D721Med (cell line): Measurements from ENCODE around the gene OTP.

Source experiments
- DNase-seq: peaks from one replicate; pipeline ENCODE4 v3.0.0; 2011; ENCODE audit warnings: low spot score; ENCODE audit not compliant: insufficient read length
- FAIRE-seq: peaks from 2 replicates; lab custom pipeline; 2011; peaks lifted over from hg19 to GRCh38; lab: Jason Lieb, UNC
- CTCF ChIP-seq: IDR thresholded peaks from 2 replicates; pipeline ENCODE4 v1.5.1; 2012; ENCODE audit warnings: mild to moderate bottlenecking, control low read depth; ENCODE audit not compliant: insufficient read depth; ENCODE audit errors: missing control alignments

OTP gene

DNA sequence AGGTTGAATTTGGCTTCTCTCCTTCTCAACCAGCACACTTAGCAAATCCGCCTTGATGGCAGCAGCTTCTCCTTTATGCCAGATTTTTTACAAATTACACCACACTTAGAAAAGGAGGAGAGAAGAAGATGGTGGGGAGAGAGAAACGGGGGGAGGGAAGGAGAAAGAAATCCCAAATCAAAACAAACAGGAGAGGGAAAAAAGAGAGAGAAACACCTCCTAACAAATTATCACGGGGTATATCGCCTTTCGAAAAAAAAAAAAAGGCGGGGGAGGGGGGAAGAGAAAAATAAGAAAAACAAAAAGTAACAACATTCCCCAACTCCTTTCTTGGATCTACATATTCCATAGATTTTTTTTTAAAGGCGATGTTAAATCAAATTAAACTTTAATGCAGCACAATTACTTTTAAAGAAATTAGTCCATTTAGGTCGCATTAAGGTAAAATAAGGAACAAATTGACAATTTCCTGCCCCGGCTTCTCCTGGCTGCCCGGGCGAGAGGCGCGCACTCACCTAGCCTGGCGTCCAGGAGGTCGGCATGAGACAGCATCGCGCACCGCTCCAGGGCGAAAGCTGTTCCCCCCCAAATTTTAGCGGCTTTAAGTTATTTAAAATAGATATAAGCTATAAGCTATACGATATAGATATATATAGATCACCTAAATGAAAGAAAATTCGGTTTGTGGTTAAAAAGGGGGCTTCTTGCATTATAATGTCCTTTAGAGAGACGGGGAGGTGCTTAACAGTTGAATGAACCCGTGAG lies at the start of gene OTP:
OTP (minus strand) TSS at position 716 of the 765 bp plus-strand sequence; CDS start at position 552, 164 bp downstream.
- no peak for DNase-seq
- TF ChIP-seq CTCF, result no peak
- no peak for FAIRE-seq

GRCh38 chr5:77683171-77683732 lies 44.7 kb upstream of the OTP start:
- TF ChIP-seq CTCF, result no peak
- no peak for FAIRE-seq
- no peak for DNase-seq

DNA sequence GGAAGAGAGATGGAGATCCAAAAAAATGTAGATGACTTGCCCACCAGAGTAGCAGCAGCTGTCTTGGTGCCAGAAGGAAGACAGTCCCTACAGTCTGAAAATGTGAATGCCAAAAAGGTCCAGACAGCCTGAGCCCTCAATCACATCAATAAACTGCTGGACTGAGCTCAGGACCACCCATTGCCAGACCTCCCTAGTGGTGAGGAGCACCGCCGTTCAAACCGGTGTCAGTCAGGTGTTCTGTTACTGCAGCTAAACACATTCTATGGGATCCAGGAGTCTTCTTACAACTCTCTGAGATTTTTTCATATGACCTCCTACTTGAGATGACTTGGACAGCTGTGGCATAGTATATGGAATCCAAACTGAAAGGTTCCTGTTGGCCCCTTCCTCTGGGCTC lies 32.0 kb upstream of the OTP start:
- DNase-seq (no peak), FAIRE-seq (no peak)
- no peak for TF ChIP-seq CTCF

DNA sequence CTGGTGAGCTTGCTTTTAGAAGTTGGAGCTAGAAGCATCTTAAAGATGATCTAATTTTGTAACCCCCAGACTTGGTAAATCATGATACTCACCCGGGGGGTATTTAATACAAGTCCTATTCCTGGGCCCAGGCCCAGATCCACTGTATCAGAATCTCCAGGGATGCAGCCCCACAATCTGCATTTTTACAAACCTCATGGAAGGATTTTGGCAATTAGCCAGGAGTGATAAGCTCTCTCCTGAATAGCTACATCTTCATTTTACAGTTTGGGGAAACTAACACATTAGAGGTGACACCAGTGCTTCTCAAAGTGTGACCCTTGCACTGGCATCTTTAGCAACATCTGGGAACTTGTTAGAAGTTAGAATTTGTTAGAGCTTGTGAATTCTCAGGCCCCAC lies 31.2 kb upstream of the OTP start:
- no peak for FAIRE-seq
- no peak for TF ChIP-seq CTCF
- no peak for DNase-seq

DNA sequence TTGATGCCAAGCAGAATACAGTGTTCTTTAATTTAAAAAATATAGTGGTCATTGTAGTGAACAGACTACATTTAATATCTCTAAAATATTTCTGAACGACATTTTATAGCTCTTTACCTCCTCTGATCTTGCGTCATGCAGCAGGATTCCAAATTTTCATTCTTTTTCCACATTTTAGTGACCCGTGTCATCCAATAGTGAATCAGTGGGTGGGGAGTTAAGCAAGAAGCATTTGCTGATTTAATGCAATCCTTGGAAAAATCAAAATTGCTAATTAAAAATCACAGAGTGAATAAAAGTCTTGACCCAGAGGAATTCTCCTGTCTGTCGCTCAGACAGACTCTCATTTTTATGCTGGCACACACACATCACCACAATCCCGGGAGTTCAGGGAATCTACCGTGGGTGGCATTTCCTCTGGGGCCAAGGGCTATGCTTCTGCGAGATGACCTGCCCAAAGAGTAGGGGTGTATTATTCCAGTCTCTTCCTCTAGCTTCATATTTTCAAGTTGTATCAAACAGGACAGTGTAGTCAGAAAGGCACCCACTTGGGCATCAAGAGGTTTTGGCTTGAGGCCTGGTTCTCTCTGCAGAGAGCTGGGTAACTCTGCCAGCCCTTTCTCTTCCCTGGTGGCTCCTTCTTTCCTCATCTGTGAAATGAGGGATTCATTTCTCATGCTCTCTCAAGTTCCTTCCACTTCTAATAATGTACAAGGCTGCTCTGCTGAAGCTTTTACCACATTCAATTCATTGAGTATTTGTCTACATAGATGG lies 24.8 kb upstream of the OTP start:
- no peak for TF ChIP-seq CTCF
- DNase-seq (no peak), FAIRE-seq (no peak)

GRCh38 chr5:77662635-77663034 lies 24.1 kb upstream of the OTP start:
- no peak for TF ChIP-seq CTCF
- DNase-seq (no peak), FAIRE-seq (no peak)
